Keratinocyte (primary cell): ENCODE results near the gene MITD1. TPM values are rescaled to one million over a fixed set of nuclear protein-coding genes. Genes with fewer than 3 reads are reported as not detected.

Source experiments
- polyA plus RNA-seq, 5 experiments: library from polyadenylated mRNA; depleted of rRNA in 3 of 5; stranded (reverse) in 3 of 5; stranded (forward) in 1 of 5; unstranded in 1 of 5; fragments of >200 nt; gene quantifications; 1 replicate in 1 of 5; 2 replicates in 3 of 5; 3 replicates in 1 of 5; pipeline versions ENCODE4 v1.2.1 to v1.2.3, GENCODE V29; 2011 to 2012; ENCODE audit warnings: missing spikeins in 2 of 5, low read depth in 1 of 5, low replicate concordance in 1 of 5
- small RNA-seq, 3 experiments: library from RNA; depleted of rRNA; stranded (forward); fragments of <200 nt; gene quantifications; one replicate each; pipeline ENCODE3, GENCODE V24; 2012; ENCODE audit warnings: low read depth in 3 of 3, low replicate concordance in 1 of 3; ENCODE audit not compliant: insufficient read length in 3 of 3

The MITD1 gene
- polyA plus RNA-seq, 1 donor (not counting 4 experiments of a cell fraction or from before 2014, with no cell fraction given), result 37.7 TPM

Small RNA genes within 50 kb of the gene (small RNA-seq; reads per million reads assigned to genes)
- gene AC092587.1, result 0 reads per million in 3 experiments

Other genes with a start within 250 kb of the MITD1 start
- gene CRACDL, start 244.8 kb downstream of the MITD1 start, polyA plus RNA-seq, result 1.4 to 2.1 TPM (median 1.6 TPM) in 3 replicates
- 0.31 to 0.75 TPM (median 0.48 TPM) in 3 replicates for gene C2orf15, start 39.4 kb downstream of the MITD1 start, polyA plus RNA-seq
- gene TSGA10, start 26.1 kb downstream of the MITD1 start, polyA plus RNA-seq, result 1.7 to 2.4 TPM (median 1.7 TPM) in 3 replicates
- gene LIPT1, start 26.1 kb downstream of the MITD1 start, polyA plus RNA-seq, result 2.1 to 4.9 TPM (median 2.4 TPM) in 3 replicates
- 26.5 to 45.2 TPM (median 27.5 TPM) in 3 replicates for gene MRPL30, start 126 bp upstream of the MITD1 start, polyA plus RNA-seq
- gene LYG2, start 74.6 kb upstream of the MITD1 start, polyA plus RNA-seq, result 0.14 to 0.24 TPM in 2 of 3 replicates, not detected in the other
- 0.53 to 1.4 TPM (median 1.1 TPM) in 3 replicates for gene LYG1, start 120.1 kb upstream of the MITD1 start, polyA plus RNA-seq
- 46.4 to 73.3 TPM (median 62.4 TPM) in 3 replicates for gene TXNDC9, start 155.3 kb upstream of the MITD1 start, polyA plus RNA-seq
- gene EIF5B, start 156.3 kb upstream of the MITD1 start, polyA plus RNA-seq, result 13.4 to 32.6 TPM (median 24.7 TPM) in 3 replicates